ENCODE data around the gene BTF3L4.

The BTF3L4 gene

GRCh38 chr1:52127181-52128180 lies 71.4 kb downstream of the BTF3L4 start:
- DNase-seq, result no peak

GRCh38 chr1:52139817-52140540 lies 83.9 kb downstream of the BTF3L4 start:
- no peak for DNase-seq
